PC-9 (cell line): ENCODE data around the gene KCNJ2. TPM values are rescaled to one million over a fixed set of nuclear protein-coding genes. Genes with fewer than 3 reads are reported as not detected.

Experiments
- Bru-seq: library from RNA; stranded (reverse); fragments of 400-500 nt; gene quantifications from one replicate; lab custom pipeline; 2021; lab: Mats Ljungman, UMichigan
- BruChase-seq, 2 experiments: library from RNA; stranded (reverse); fragments of 400-500 nt; gene quantifications; one replicate each; lab custom pipeline; 2021; lab: Mats Ljungman, UMichigan
- BruUV-seq: library from RNA; stranded (reverse); fragments of 400-500 nt; replicated peaks from 2 replicates; lab custom pipeline; 2021; lab: Mats Ljungman, UMichigan
- CTCF ChIA-PET: fragments of 300-600 bp; sonication (Branson Sonifier 250); formaldehyde crosslinking; loops from one replicate; lab custom pipeline; 2022; ENCODE audit warnings: antibody characterized with exemption; lab: Charles Lee
- POLR2A ChIA-PET: fragments of 300-600 bp; sonication (Branson Sonifier 250); formaldehyde crosslinking; loops from one replicate; lab custom pipeline; 2022; ENCODE audit warnings: antibody characterized with exemption; ENCODE audit not compliant: unreplicated experiment; lab: Charles Lee
- DNase-seq, 2 experiments: peaks; one replicate each; pipeline versions ENCODE4 v3.0.0 to v3.0.0-alpha.2; 2015 to 2022; ENCODE audit warnings: mixed read lengths in 1 of 2
- H2AFZ ChIP-seq: fragments of 200-600 bp; sonication (generic); 2 replicates; pipeline ENCODE4 v1.8.1; 2017; ENCODE audit warnings: antibody characterized with exemption
- H3F3A ChIP-seq: fragments of 200-600 bp; sonication (generic); 2 replicates; pipeline ENCODE4 v1.8.1; 2017; ENCODE audit warnings: antibody characterized with exemption, mild to moderate bottlenecking, low read depth; ENCODE audit not compliant: insufficient read depth
- H3K27ac ChIP-seq: fragments of 200-600 bp; sonication (generic); 2 replicates; pipeline ENCODE4 v1.6.1; 2016; ENCODE audit warnings: mixed run types
- H3K27me3 ChIP-seq: fragments of 200-600 bp; sonication (generic); 2 replicates; pipeline ENCODE4 v1.6.1; 2016; ENCODE audit warnings: low read depth, mixed run types; ENCODE audit not compliant: insufficient read depth
- H3K36me3 ChIP-seq: fragments of 200-600 bp; sonication (generic); 2 replicates; pipeline ENCODE4 v1.6.1; 2016; ENCODE audit warnings: low read depth, mixed run types
- H3K4me1 ChIP-seq: fragments of 200-600 bp; sonication (generic); replicated peaks from 2 replicates; pipeline ENCODE4 v1.6.1; 2016; ENCODE audit warnings: mixed run types; ENCODE audit not compliant: insufficient read depth
- H3K4me2 ChIP-seq: fragments of 200-600 bp; sonication (generic); 2 replicates; pipeline ENCODE4 v1.6.1; 2017; ENCODE audit warnings: mixed run types
- H3K4me3 ChIP-seq: fragments of 200-600 bp; sonication (generic); 2 replicates; pipeline ENCODE4 v1.6.1; 2016; ENCODE audit warnings: mixed run types
- H3K79me2 ChIP-seq: fragments of 200-600 bp; sonication (generic); 2 replicates; pipeline ENCODE4 v1.6.1; 2017; ENCODE audit warnings: low read depth, mixed run types
- H3K9me2 ChIP-seq: fragments of 200-600 bp; sonication (generic); 2 replicates; pipeline ENCODE4 v1.8.1; 2017; ENCODE audit warnings: mild to moderate bottlenecking; ENCODE audit not compliant: insufficient read depth
- H3K9me3 ChIP-seq: fragments of 200-600 bp; sonication (generic); 2 replicates; pipeline ENCODE4 v1.8.1; 2016; ENCODE audit warnings: low read depth; ENCODE audit not compliant: insufficient read depth
- H4K20me1 ChIP-seq: fragments of 200-600 bp; sonication (generic); 2 replicates; pipeline ENCODE4 v1.8.1; 2017; ENCODE audit not compliant: insufficient read depth
- EZH2 ChIP-seq: fragments of 200-600 bp; sonication (generic); IDR thresholded peaks from 2 replicates; pipeline ENCODE4 v1.8.0; 2017; ENCODE audit warnings: antibody characterized with exemption, low read depth
- intact Hi-C: fragments of 100-400 bp; cut with micrococcal nuclease; formaldehyde crosslinking; loops from one replicate; pipeline ENCODE4 v1.10.0; 2022; ENCODE audit not compliant: unreplicated experiment
- long read RNA-seq: library from polyadenylated mRNA; stranded (forward); transcript quantifications from one replicate; pipeline ENCODE4 v2.0.0, GENCODE V29; 2022
- total RNA-seq: library from RNA; stranded (reverse); gene quantifications from 2 replicates; pipeline ENCODE4 v1.2.3, GENCODE V29; 2021
- TF ChIP-seq, protein P1 (sequence below): fragments of 200-600 bp; sonication (generic); conservative IDR thresholded peaks from 2 replicates; pipeline ENCODE4 v1.6.1; 2017; ENCODE audit warnings: mixed run types, antibody characterized with exemption, mild to moderate bottlenecking, moderate library complexity

Gene KCNJ2
- total RNA-seq (not detected in 2 replicates), Bru-seq, nascent RNA (not detected), BruChase-seq, experiment 1, labeled RNA remaining after a 2-hour chase (not detected), BruChase-seq, experiment 2, labeled RNA remaining after a 6-hour chase (not detected)
- long read RNA-seq, result 0 reads

DNA sequence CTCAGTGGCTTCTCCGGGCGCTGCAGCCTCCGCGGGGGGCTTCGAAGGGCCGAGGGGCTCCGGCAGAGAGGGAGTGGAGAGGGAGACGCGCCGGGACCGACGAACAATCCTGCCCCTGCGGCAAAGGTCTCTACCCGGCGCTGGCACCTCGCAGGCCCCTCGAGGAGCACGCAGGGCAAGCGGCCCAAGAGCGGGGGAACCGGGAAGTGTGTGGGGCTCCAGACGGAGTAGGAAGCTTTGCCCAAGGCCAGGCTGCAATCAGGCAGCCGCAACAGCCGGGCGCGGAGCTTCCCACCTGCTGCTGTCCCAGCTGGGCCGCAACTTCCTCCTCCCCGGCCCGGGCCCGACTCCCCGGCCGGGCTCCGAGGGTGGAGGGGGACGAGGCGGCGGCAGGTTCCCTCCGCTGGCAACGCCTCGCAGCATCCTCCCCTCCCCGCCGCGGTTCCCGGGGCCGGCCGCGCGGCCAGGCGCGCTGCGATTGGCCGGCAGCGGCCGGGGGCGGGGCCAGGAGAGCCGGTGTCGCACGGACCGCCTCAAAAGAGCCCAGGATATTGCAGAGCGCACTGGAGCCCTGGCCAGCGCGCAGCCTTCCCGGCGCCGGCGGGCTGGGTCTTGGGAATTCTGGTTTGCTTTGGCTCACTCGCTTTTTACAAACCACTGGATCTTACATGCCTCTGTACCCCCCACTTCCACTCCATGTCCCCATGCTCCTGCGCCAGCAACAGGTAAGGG lies at the start of gene KCNJ2:
Gene KCNJ2 (plus strand): TSS at position 556 of the 732 bp plus-strand sequence. CDS start 5,508 bp downstream, outside the sequence.
- POLR2A ChIA-PET, result no interaction called here

DNA sequence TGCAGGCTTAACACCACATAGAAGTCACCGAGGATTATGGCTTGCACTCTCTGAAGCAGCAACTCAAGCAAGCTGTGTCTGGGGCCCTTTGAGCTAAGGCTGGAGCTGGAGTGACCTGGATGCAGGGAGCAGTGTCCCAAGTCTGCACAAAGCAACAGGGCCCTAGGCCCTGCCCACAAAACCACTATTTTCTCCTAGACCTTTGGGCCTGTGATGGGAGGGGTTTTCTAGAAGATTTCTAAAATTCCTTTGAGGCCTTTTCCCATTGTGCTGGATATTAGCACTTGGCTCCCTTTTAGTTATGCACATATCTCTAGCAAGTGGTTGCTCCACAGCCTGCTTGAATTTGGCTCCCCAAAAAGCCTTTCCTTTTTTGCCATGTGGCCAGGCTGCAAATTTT lies 49.8 kb upstream of the KCNJ2 start:
- TF ChIP-seq EZH2, result no peak
- TF ChIP-seq, protein P1, sequence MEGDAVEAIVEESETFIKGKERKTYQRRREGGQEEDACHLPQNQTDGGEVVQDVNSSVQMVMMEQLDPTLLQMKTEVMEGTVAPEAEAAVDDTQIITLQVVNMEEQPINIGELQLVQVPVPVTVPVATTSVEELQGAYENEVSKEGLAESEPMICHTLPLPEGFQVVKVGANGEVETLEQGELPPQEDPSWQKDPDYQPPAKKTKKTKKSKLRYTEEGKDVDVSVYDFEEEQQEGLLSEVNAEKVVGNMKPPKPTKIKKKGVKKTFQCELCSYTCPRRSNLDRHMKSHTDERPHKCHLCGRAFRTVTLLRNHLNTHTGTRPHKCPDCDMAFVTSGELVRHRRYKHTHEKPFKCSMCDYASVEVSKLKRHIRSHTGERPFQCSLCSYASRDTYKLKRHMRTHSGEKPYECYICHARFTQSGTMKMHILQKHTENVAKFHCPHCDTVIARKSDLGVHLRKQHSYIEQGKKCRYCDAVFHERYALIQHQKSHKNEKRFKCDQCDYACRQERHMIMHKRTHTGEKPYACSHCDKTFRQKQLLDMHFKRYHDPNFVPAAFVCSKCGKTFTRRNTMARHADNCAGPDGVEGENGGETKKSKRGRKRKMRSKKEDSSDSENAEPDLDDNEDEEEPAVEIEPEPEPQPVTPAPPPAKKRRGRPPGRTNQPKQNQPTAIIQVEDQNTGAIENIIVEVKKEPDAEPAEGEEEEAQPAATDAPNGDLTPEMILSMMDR, result no peak
- CTCF ChIA-PET, result no interaction called here
- no peaks in the 10 kb centered on the region for H3K36me3 ChIP-seq
- H3K79me2 ChIP-seq, result no peaks in the 10 kb centered on the region
- H3K9me2 ChIP-seq, result no peaks in the 10 kb centered on the region
- H3K9me3 ChIP-seq, result no peaks in the 10 kb centered on the region
- no peak overlapping the region for H3K27ac ChIP-seq
- H3K27me3 ChIP-seq, result no peaks in the 10 kb centered on the region
- DNase-seq, result no peak
- POLR2A ChIA-PET, result no interaction called here
- H2AFZ ChIP-seq, result no peak overlapping the region
- H3K4me1 ChIP-seq, result 0 out of 2 replicates have a peak, but pooled peaks cover 3% of the 10 kb centered on the region
- no peak overlapping the region for H3K4me2 ChIP-seq
- H3F3A ChIP-seq, result no peaks in the 10 kb centered on the region
- intact Hi-C loops, result no loop called here
- H3K4me3 ChIP-seq, result no peak overlapping the region
- no TSS peak for BruUV-seq
- H4K20me1 ChIP-seq, result no peaks in the 10 kb centered on the region

More for the DNA sequence above, at the start of gene KCNJ2:
- H3K36me3 ChIP-seq, result no peaks in the 10 kb centered on the region
- H3K4me2 ChIP-seq, result no peak within 1 kb of the TSS
- H3K27ac ChIP-seq, result no peak within 1 kb of the TSS
- TF ChIP-seq, protein P1, result no peak
- no peak for TF ChIP-seq EZH2
- CTCF ChIA-PET, result no interaction called here
- H3K4me3 ChIP-seq, result no peak within 1 kb of the TSS
- no peaks in the 10 kb centered on the region for H3K79me2 ChIP-seq
- 0 out of 2 replicates have a peak, but pooled peaks cover 5% of the 10 kb centered on the region for H3F3A ChIP-seq
- H3K27me3 ChIP-seq, result no peaks in the 10 kb centered on the region
- DNase-seq, result no peak
- H4K20me1 ChIP-seq, result no peaks in the 10 kb centered on the region
- intact Hi-C loops, result no loop called here
- BruUV-seq, result no TSS peak
- H3K4me1 ChIP-seq, result peaks cover 15% of the 10 kb centered on the region
- no peak within 1 kb of the TSS for H2AFZ ChIP-seq
- H3K9me3 ChIP-seq, result no peaks in the 10 kb centered on the region
- H3K9me2 ChIP-seq, result no peaks in the 10 kb centered on the region

DNA sequence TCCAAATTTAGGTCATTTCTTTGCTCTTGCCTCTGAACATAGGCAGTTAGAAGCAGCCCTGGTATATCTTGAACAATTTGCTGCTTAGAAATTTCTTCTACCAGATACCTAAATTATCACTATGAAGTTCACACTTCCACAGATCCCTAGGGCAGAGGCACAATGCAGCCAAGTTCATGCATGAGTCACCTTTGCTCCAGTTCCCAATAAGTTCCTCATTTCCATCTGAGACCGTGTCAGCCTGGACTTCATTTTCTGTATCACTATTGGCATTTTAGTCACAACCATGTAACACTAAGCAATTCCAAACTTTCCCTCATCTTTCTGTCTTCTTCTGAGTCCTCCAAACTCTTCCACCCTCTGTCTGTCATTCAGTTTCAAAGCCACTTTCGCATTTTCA lies 49.3 kb upstream of the KCNJ2 start:
- Histone ChIP-seq H4K20me1 (no peaks in the 10 kb centered on the region), H3K27ac (no peak overlapping the region), H3K4me3 (no peak overlapping the region), H3K9me3 (no peaks in the 10 kb centered on the region), H3K27me3 (no peaks in the 10 kb centered on the region), H3K4me1 (0 out of 2 replicates have a peak, but pooled peaks cover 3% of the 10 kb centered on the region), H3K9me2 (no peaks in the 10 kb centered on the region), H3K36me3 (no peaks in the 10 kb centered on the region), H3K79me2 (no peaks in the 10 kb centered on the region), H3F3A (no peaks in the 10 kb centered on the region), H2AFZ (no peak overlapping the region), H3K4me2 (no peak overlapping the region)
- POLR2A ChIA-PET, result no interaction called here
- TF ChIP-seq, protein P1, result no peak
- CTCF ChIA-PET, result no interaction called here
- no peak for DNase-seq
- BruUV-seq, result no TSS peak
- intact Hi-C loops, result no loop called here
